Measurements from ENCODE around the gene UTP11.
"Not testable (repeated sequence)": the region's sequence is repeated elsewhere in the genome, so short reads cannot be mapped to it uniquely, and the experiment has no call there.

The UTP11 gene

GRCh38 chr1:38027201-38028104, 14.9 kb downstream of the UTP11 start:
- no peak for DNase-seq (ENCODE audit: low spot score)
- no peak for FAIRE-seq

GRCh38 chr1:38028105-38028591, 15.6 kb downstream of the UTP11 start:
- FAIRE-seq, result no peak

GRCh38 chr1:38028671-38029070, 16.1 kb downstream of the UTP11 start:
- FAIRE-seq (peak; percentile 69), DNase-seq (ENCODE audit: low spot score) (no peak)

More at GRCh38 chr1:38028105-38028591, 15.6 kb downstream of the UTP11 start:
- DNase-seq (ENCODE audit: low spot score), result no peak

GRCh38 chr1:38029081-38029681, 16.6 kb downstream of the UTP11 start:
- FAIRE-seq (no peak), DNase-seq (ENCODE audit: low spot score) (no peak)

- peak; percentile 90 for DNase-seq (ENCODE audit: low spot score)
- peak; percentile 62 for FAIRE-seq
These were observed 17.4 kb downstream of the UTP11 start for GRCh38 chr1:38029685-38030511.

- DNase-seq (ENCODE audit: low spot score), result no peak
- no peak for FAIRE-seq
These were observed 18.3 kb downstream of the UTP11 start for GRCh38 chr1:38030596-38031512.

GRCh38 chr1:38031513-38031866, 19.0 kb downstream of the UTP11 start:
- no peak for DNase-seq (ENCODE audit: low spot score)
- no peak for FAIRE-seq

GRCh38 chr1:38032992-38033391, 20.5 kb downstream of the UTP11 start:
- not testable (repeated sequence) for DNase-seq (ENCODE audit: low spot score); FAIRE-seq

GRCh38 chr1:38034871-38035270, 22.3 kb downstream of the UTP11 start:
- DNase-seq (ENCODE audit: low spot score) (no peak), FAIRE-seq (no peak)

- DNase-seq (ENCODE audit: low spot score) (peak; percentile 37), FAIRE-seq (no peak)
These were observed 24.8 kb downstream of the UTP11 start for GRCh38 chr1:38037221-38037939.

GRCh38 chr1:38038861-38039260, 26.3 kb downstream of the UTP11 start:
- FAIRE-seq (no peak), DNase-seq (ENCODE audit: low spot score) (no peak)

GRCh38 chr1:38039331-38040088, 27.0 kb downstream of the UTP11 start:
- FAIRE-seq, result peak; percentile 89
- DNase-seq (ENCODE audit: low spot score), result no peak

- no peak for DNase-seq (ENCODE audit: low spot score)
- no peak for FAIRE-seq
These were observed 29.7 kb downstream of the UTP11 start for GRCh38 chr1:38041936-38042834.

GRCh38 chr1:38043036-38043747, 30.7 kb downstream of the UTP11 start:
- no peak for FAIRE-seq
- DNase-seq (ENCODE audit: low spot score), result no peak

GRCh38 chr1:38044221-38045215, 32.0 kb downstream of the UTP11 start:
- FAIRE-seq (no peak), DNase-seq (ENCODE audit: low spot score) (no peak)

Measured in urothelium cell line (cell line).